ENCODE data around the gene PI4KB.

DNA sequence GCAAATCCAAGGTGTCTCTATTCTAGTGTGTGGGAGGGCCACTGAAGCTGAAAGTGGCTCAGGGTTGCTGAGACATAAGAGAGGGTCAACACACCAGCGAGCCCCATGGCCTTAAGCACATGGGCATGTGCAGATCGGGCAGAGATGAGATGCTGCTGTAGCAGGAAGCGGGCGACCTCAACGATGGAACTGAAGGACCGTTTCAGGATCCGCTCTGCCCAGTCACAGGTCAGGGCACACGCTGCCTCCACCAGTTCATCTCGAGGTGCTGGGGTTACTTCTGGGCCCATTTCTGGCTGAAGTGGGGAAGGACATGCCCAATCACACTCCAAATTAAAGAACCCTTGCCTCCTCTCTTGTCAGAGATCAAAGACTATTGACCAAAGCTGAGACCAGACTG is 16.4 kb upstream of the PI4KB start:
- TF ChIP-seq, protein P1, sequence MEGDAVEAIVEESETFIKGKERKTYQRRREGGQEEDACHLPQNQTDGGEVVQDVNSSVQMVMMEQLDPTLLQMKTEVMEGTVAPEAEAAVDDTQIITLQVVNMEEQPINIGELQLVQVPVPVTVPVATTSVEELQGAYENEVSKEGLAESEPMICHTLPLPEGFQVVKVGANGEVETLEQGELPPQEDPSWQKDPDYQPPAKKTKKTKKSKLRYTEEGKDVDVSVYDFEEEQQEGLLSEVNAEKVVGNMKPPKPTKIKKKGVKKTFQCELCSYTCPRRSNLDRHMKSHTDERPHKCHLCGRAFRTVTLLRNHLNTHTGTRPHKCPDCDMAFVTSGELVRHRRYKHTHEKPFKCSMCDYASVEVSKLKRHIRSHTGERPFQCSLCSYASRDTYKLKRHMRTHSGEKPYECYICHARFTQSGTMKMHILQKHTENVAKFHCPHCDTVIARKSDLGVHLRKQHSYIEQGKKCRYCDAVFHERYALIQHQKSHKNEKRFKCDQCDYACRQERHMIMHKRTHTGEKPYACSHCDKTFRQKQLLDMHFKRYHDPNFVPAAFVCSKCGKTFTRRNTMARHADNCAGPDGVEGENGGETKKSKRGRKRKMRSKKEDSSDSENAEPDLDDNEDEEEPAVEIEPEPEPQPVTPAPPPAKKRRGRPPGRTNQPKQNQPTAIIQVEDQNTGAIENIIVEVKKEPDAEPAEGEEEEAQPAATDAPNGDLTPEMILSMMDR (IDR thresholded peaks at IDR 0.05) = no peak
- TF ChIP-seq POLR2AphosphoS5 (IDR thresholded peaks at IDR 0.05; ENCODE audit: low read depth, low read length) = no peak
